Activated T-helper 1 cell treated with anti-CD3 and anti-CD28 coated beads, Interleukin-2, amount 50 U/mL, for 16 hours (primary cell): Measurements from ENCODE around the gene NPNT.

Source experiments
- DNase-seq, 2 donors: peaks; one replicate each; pipeline ENCODE4 v3.0.0-alpha.2; 2020; ENCODE audit warnings: low read depth in 1 of 2, low spot score in 1 of 2

NPNT gene

DNA sequence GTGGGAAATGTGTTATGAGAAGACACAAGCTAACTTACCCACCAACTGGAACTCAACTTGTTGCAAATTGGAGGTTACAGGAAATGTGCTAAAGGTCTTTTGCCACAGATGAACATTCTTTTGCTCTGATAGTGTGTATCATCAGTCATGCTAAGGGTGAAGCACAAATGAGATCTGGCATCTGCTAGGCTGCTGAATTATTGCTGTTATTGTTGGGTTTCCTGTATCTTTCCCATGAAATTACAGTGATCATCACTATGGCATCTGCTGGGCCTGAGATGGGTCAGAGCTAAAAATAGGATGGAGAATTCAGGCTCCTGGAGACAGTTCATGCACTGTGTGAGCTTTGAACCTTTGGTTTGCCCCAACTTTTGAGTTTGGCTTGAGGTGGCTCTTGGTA is 124.5 kb downstream of the NPNT start:
- DNase-seq, result no peak
